ENCODE results near the gene MAP3K1.

DNA sequence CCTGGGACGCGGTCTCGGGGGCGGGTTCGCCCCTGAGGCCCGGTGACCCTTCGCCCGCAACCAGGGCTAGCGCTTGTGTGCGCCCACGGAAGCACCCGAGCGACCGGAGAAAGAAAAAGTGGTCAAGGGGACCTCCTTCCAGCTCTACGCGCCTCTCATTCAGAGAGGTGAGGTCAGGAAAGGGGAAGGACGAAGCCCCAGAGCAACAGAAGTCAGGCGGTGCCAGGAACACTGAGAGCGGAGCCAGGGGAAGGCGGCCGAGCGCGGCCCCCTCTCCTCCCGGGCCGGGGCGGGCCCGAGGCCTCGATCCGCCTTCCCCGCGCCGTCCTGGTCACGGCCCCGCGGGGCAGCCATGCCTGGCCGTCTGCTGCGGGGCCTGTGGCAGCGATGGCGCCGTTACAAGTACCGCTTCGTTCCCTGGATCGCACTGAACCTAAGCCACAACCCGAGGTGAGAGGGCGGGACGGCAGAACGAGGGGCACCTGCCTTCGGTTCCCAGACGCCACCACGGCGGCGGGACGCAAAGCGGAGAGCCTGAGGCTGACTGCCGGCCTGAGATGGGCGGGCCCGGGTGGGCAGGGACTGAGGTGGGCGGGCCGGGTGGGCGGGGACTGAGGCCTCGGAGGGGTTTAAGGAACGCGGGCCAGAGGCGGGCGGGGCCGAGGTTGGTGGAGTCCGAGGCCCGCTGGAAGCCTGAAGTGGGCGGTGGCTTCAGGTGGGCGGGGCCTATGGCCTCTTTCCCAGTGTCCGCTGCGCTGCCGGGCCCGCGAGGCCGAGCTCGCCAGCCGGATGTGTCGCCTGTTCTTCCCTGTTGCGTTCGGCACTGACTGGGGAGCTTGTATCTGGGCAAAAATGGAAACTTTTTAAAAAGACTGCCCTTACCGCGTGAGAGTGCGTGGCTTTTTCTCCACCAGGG lies 94.2 kb downstream of the MAP3K1 start, which contains the start of gene SETD9:
- TF ChIP-seq EZH2 (IDR thresholded peaks at IDR 0.05) (no peak), POLR2AphosphoS5 (IDR thresholded peaks at IDR 0.05; ENCODE audit: borderline replicate concordance, low read depth, low read length) (peak; percentile 72), FOXP2 (optimal IDR thresholded peaks at IDR 0.05; ENCODE audit: control extremely low read depth, extremely low read length, insufficient read depth) (no peak)
